ENCODE results near the gene MGAM2.

The MGAM2 gene

DNA sequence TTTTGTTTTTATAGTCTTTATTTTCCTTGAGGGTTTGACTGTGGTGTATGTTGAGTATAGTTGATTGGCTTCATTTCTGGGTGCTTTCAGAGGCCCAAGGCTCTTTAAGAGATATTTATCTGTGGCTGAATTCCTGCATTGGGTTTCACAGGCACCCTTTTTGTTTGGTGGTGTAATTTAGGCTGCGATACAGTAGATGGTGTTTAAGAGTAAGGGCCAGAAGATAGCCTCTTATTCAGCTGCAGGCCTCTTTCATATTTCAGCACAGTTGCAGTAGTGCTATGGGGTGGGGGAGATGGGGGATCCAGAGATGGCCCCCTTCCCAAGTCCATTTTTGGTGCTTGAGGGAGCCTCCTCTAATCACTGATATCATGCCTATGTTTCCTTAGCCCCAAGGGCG is 69.7 kb downstream of the MGAM2 start:
- DNase-seq: no peak

DNA sequence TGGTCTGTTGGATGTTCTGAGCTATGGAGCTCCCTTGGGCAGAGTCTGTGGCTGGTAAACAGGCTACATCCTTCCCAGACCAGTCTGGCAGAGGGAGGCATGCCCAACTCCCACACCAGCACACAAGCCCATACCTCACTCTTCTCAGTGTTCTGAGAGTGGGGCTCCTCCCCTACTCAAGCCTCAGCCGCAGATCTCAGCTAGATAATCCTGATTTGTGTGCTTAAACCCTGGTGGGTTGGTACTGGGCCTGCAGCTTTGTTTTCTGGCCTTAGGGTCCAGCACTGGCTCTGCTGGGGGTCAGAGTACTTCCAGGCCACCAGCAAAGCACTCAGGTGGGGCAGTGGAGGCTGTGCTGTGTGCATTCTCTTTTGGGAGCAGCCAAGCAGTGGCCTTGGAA is 70.4 kb downstream of the MGAM2 start:
- DNase-seq: no peak

DNA sequence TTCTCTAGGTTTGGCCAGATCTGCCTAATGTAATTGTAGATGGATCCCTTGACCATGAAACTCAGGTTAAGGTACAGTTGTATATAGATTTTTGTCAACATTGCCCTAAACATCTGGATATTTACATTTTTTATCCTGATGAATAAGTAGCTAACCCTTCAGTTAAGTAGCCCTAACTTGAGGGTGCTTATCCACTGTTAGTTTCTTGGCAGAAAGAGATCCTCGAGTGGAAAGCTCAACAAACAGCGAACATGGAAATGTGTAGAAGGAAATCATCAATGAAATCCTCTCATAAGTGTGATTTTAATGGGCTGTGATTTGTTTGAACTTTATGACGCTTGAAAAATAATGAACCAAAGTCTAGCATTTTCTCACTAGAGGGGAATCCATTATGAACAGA is 73.6 kb downstream of the MGAM2 start:
- no peak for DNase-seq

DNA sequence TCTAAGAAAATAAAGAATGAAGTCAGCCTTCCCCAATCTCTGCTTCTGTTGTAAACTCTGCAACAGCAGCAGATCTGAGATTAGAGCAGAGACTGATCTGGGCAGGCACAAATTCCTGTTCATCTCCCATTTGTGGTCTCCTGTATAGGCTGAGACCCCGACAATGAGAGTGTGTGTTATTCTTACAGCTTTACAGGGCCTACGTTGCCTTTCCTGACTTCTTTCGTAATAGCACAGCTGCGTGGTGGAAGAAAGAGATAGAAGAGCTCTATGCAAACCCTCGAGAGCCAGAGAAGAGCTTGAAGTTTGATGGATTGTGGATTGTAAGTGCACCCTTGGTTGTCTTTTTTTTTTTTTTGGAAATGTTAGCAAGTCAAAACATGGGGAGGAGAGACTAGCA is 74.3 kb downstream of the MGAM2 start:
- no peak for DNase-seq

DNA sequence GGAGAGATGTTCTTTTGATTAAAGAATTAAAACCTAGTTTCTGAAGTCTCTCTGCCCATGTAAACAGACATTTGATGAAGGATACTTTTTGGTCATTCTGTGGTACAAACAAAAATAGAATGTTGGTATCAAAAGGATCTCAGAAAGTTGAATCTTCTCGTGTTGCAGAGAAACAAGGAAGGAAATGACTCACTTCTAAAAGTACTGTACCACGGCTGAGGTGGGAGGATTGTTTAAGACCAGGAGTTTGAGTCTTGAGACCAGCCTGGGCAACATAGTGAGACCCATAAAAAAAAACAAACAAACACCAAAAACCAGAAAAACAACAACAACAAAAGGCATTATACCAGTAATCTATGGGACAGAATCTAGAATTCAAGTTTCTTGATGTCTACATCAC is 76.6 kb downstream of the MGAM2 start:
- DNase-seq: peak; percentile 7

DNA sequence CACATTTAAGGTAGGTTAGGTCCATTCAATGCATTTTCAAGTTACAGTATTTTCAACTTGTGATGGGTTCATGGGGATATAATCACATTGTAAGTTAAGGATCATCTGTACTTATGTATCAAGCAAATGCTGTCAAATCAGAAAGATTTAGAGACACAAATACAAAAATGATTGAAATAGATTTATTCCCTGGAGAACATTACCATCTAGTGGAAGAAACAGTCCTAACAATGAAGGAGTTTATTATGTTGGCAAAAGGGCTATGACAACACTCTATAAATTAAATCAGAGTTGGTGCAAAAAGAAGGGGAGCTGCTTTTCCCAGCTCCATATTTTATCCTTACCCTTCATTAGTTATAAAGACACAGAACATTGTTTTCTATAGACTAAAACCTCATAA is 77.3 kb downstream of the MGAM2 start:
- no peak for DNase-seq

DNA sequence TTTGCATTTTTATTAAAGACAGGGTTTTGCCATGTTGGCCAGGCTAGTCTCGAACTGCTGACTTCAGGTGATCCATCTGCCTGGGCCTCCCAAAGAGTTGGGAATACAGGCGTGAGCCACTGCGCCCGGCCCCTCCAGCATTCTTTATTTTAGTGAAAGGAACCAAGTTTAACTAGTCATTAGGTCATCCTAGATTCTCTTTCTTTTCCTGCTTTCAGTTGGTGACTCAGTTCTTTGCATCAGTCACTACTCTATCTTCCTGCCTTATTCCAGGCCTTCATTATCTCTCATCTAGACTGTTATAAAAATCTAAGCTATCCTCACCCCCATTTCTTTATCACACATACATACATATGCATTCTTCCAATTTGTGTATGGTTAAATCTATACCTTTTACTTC is 82.7 kb downstream of the MGAM2 start:
- no peak for DNase-seq

DNA sequence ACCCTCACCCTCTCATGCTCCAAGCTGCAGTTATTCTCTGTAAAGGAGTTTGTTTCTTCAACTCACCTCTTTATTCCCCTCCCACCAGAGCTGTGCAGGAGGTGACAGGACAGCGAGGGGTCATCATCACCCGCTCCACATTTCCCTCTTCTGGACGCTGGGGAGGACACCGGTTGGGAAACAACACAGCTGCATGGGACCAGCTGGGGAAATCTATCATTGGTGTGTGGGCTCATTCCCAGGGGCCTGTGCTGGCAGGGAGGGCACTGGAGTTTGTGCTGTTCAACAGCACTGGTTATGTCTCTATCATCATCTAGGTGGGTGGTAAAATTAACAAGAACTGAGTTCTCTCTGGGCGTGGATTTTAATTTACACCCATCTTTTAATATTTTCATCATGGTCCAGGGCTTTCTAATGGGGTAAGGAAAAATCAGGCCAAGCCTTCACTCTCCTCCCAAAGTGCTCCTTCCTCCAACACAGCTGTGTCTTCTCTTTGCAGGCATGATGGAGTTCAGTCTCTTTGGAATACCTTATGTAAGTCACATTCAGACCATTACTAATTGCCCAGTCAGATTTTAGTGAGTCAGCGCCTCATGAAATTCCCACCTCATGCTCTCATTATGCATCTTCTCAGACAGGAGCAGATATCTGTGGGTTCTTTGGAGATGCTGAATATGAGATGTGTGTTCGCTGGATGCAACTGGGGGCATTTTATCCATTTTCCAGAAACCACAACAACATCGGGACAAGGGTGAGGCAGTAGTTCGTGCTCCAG is 84.7 kb downstream of the MGAM2 start:
- DNase-seq: no peak

DNA sequence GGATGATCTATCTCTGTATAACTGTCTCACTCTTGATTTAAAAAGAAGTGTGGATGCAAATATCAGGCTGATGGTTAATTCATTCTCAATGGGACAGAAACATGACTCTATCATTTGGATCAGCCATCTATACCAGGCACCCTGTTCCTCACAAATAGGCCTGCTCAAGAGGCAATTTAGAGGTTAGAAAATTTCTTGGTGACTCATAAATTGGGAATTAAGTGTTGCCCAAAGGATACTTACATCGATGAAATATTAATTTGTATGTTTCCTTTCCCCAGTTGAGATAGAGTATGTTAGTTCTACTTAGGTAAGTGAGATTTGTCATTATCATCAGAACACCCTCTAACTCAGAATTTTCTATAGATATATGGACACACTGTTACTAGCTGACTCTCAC is 88.7 kb downstream of the MGAM2 start:
- no peak for DNase-seq

DNA sequence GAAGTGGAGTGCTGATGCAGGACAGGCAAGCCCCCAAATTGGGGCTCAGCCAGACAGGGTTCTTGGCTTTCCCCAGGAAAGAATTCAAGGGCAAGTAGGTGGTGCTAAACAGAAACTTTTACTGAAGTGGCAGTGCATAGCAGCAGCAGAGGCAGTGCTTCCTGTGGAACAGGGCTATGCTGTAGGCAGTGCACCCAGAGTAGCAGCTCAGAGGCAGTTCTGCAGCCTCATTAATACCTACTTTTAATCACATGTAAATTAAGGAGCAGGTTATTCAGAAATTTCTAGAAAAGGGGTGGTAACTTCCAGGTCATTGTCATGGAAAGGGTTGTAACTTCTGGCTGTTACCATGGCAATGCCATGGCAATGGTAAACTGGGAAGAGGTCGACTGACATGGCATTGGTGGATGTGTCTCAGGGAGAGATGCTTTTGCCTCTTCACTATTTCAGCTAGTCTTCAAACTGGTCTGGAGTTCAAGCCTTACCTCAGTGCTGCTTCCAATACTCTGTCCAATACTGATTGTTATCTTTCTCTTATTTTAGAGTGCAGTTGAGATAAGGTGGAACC is 117.1 kb downstream of the MGAM2 start:
- no peak for DNase-seq

DNA sequence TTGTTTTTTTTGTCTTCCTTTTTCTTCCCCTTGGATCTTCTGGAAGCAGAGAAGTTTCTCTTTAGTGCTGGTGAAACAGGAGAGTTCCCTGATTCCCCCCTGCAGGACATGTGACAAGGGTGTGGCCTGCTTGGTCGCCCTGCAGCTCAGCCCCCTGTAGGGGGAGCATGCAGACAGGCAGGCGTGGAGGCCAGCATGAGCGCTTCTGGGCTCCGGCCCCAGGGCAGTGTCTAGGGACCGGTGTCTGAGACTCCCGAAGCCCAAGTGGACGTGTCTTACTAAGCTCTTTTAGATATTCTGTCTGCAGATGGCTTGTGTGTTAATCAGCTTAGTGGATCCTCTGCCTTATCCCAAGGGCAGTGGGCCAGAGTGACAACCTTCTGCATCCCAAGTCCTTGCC is 120.2 kb downstream of the MGAM2 start:
- DNase-seq: no peak

DNA sequence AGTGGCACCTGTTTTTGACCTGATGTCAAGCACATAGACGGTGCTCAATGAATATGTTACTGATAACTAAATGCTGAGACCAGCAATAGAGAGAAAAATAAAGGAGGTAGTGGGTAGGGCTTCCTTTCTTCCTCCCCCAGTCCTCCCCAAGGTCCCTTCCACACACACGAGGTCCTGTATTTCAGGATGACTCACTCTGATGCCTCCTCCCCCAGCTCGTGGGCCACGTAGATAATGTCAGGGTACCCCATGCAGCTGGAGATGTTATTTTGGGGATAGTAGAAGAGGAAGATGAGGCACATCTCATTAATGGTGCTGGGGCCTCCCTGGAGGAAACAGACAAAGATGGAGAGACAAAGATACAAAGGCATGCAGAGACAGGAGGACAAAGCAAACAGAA is 129.0 kb downstream of the MGAM2 start:
- DNase-seq: no peak

DNA sequence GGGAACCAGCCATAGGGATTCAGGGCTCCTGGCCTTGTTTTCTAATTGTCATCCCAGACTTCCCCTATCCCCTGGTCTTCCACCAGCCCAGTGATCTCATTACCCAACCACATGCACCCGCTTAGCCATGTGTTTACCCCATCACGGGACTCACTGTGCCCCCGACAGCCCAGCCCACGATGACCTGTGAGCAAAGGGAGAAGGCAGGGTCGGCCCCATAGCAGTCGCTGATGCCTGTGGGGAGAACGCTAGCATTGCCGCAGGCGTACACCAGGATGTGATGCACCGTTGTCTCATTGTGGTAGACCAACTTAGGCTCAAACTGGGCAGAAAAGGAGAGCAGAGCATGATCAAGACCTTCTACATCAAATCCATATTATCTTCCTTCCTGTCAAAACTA is 132.3 kb downstream of the MGAM2 start:
- no peak for DNase-seq

DNA sequence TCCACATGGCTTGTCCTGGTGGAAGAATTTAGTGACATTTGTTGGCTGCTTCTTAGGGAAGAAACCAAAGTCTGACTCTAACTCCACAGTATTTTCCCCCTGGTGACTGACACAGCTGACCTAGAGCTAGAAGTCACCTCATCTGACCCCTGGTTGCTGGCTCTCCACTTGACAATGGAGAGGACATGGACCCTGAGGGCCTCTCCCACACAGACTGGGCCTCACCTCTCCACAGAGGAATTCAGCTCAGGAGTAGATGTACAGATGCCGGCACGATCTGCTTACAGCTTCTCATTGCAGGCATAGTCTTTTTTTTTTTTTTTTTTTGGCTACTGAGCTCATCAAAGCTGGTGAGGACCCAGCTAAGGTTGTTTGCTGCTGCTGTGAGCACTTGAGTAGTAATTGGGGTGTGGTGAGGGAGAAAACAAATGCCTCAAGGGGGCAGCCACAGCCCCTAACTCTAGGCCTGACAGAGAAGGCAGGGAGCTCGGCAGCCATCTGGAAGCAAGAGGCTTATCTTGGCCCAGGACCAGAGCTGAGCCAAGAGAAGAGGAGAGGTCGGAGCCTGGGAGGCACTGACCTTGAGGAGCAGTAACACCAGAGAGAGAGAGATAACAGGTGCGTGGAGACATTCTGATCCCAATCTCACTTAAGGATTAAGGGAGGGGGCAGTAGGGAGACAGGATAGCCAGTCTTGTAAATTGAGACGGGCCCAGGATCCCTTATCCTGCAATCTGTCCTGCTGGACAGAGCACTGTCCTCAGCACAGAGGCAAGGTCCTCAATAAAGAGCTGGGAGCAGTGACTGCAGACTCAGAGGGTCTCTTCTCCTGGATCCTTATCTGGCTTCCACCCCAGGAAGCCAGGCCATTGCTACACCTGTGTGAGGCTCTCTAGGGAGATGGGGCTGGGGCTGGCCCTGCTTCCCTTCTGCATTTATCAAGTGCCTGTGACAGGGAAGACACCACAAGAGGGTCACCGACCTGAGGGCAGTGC is 136.9 kb downstream of the MGAM2 start:
- DNase-seq: no peak

DNA sequence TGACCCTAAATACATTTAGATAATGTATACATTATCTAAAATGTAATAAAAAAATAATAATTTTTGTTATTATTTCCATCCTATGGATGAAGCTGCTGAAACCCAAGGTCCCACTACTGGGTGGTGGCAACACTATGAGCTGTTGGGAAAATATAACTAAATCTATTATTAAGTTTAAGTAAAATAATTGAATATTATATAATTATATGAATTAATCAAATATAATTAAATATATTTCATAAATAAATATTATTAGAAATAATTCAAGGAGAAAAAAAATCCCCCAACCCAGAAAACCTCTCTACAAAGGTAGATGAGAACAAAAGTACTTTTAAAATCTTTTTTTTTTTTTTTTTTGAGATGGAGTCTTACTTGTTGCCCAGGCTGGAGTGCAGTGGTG is 138.4 kb downstream of the MGAM2 start:
- DNase-seq: no peak

DNA sequence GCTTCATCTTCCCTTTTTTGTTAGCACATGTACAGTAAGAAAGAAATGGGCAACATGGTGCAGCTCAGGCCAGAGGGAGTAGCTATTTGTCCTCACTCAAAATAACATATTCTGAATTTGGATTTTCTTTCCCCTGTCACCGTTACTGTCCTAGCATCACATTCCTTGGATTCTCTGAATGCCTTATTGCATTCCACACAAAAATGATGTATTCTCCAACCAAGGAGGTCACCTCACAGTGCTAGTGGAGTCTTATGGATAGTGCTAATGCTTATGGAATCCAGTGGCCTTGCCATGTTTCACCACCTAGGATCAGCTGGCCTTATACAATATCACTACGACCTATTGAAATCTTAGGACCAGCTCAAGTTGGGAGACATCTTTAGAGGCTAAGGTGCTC is 139.2 kb downstream of the MGAM2 start:
- no peak for DNase-seq

DNA sequence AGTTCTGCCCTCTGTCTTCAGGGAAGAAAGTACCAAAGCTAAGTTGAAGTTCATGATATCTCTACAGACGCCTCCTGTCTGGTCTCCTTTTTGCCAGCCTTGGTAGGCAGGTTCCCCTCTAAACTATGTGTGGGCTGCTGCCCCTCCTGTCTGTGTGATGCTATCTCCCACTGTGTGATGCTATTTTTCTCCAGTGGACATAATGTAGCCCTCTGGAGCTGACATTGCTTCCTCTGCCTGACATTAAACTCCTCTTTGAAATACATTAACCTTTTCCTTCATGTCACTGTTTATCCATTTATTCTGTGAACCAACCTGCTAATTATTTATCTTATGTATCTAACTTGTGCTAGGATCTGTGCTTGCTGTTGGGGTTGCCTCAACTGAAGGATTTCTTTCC is 146.4 kb downstream of the MGAM2 start, which contains the start of gene PRSS58:
Gene PRSS58 (minus strand): TSS at position 101 of the 400 bp plus-strand sequence. CDS start 351 bp downstream, outside the sequence.
- no peak for DNase-seq

DNA sequence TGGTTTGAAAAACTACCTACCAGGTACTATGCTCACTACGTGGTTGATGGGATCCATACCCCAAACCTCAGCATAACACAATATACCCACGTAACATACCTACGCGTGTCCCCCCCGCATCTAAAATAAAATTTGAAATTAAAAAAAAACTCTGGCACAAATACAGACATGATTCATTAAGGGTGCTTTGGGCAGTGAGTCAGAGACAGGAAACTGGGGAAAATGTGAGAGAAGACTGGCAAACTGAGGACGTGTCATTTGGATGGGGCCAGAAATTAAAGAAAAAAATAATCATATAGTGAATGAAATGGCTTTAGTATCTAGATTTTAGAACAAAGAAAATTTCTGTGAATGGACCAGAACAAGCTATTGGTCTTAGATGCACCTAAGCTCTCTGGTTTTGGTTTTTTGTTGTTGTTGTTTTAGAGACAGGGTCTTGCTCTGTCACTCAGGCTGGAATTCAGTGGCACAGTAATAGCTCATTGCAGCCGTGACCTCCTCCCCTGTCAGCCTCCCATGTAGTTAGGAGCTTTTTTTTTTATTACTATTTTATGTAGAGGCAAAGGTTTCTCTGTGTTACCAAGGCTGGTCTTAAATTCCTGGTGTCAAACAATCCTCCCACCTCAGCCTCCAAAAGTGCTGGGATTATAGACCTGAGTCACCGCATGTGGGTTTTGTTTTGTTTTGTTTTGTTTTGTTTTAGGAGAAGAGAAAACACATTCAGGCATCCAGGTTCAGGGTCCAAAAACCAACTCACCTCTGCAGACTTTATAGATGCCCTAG is 152.3 kb downstream of the MGAM2 start:
- DNase-seq: no peak

All from activated CD4-positive, alpha-beta T cell treated with anti-CD3 and anti-CD28 coated beads, Interleukin-10, Interleukin-2, amounts not matched to agents 100 ng/mL and 50 ng/mL, durations not matched to agents 16 hours and 8 hours (primary cell).